ENCODE results near the gene SLC25A30.
"Not testable (repeated sequence)": the region's sequence is repeated elsewhere in the genome, so short reads cannot be mapped to it uniquely, and the experiment has no call there.

Gene SLC25A30

DNA sequence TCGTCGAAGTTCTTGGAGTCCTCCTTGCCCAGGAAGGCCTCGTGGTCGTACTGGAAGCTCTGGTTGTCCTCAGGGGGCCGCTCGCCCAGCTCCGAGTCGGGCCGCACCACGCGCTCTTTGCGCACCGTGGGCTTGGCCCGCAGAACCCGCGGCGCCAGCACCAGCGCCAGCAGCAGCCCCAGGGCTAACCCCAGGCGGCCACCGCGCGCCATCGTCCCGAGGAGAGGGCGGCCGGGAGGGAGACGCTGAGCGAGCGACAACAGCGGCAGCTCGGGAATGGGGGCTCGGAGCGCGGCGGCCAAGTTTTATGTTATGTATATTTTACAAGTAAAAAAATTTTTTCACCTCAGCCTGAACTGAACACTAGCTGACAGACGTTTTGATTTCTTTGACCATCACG is 27.0 kb downstream of the SLC25A30 start:
- FAIRE-seq = not testable (repeated sequence)

DNA sequence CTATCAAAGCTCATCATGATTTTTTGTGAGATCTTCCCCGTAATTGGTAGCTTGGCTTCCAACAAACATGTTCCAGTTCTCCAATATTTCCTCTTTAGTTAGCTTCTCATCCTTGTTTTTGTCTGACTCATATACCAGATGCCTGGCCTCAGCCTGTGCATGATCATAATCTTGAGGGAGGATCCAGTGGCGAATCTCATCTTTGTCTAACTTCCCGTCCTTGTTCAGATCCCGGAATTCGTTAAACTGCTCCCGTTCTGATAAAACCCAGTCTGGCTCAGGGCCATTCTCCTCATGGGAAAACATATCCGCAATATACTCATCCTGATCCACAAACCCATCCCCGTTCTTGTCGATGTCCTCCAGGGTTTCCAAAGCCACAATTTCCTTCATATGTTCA is 27.8 kb downstream of the SLC25A30 start:
- FAIRE-seq = not testable (repeated sequence)

DNA sequence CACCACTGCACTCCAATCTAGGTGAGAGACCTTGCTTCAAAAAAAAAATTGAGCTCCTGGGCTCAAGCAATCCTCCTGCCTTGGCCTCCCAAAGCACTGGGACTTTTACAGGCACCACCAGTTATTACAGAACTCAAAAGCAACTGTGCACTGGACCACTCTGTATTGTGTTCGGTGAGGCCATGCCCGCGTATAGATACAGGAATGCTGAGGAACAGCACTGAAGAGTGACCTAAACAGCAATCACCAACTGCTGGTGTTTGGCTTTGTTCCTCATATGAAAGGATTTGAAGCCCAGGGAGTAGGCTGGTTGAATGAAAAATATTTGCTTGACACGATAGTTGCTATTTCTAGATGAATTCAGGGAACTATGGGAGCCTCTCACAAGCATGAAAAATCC is 29.5 kb downstream of the SLC25A30 start:
- no peak for FAIRE-seq

DNA sequence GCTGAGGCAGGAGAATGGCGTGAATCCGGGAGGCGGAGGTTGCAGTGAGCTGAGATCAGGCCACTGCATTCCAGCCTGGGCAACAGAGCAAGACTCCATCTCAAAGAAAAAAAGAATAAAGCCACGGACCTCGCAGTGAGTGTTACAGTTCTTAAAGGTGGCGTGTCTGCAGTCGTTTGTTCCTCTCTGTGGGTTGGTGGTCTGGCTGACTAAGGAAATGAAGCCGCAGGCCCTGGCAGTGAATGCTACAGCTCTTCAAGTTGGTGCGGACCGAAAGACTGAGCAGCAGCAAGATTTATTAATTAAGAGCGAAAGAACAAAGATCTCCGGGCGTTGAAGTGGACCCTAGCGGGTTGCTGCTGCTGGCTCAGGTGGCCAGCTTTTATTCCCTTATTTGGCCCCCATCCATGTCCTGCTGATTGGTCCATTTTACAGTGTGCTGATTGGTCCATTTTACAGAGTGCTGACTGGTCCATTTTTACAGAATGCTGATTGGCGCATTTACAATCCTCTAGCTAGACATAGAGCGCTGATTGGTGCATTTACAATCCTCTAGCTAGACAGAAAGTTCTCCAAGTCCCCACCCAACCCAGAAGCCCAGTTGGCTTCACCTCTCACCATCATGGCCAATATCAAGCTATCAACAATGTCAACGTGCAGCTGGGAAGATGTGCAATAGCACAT is 31.1 kb downstream of the SLC25A30 start:
- FAIRE-seq = not testable (repeated sequence)

DNA sequence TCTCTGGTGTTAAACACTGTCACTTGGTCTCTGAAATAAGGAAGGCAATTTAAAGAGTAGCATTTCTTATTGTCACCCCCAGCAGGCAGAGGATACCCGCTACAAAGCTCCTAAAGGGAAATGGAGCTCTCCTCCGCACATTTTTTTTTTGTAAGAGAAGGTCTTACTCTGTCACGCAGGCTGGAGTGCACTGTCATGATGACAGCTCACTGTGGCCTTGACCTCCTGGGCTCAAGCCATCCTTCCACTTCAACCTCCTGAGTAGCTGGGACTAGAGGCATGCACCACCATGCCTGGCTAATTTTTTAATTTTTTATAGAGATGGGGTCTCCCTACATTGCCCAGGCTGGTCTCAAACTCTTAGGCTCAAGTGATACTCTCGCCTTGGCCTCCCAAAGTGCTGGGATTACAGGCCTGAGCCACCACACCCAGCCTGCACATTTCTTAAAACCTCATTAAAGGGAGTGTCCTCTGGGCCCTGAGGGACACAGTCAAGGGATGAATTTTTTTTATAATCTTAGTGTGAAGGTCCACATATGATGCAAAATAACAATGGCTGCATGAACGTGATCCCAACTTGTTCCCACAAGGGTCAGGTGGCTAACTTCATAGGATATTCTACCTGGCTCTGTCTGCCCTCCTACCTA is 32.1 kb downstream of the SLC25A30 start:
- no peak for FAIRE-seq

DNA sequence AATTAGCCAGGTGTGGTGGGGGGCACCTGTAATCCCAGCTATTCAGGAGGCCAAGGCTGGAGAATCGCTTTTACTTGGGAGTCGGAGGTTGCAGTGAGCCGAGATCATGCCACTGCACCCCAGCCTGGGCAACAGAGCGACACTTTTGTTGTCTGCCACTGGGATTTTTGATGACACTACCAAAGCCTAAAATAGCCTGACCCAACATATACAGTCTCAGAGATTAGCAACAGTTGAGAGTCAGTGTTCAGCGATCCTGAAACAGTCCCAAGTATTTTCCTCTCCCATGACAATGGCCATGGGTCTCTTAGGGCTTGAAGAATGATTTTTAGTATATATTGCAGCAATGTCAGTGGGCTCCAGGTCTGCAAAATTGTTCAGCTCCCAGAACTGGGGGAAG is 32.9 kb downstream of the SLC25A30 start:
- FAIRE-seq = no peak

DNA sequence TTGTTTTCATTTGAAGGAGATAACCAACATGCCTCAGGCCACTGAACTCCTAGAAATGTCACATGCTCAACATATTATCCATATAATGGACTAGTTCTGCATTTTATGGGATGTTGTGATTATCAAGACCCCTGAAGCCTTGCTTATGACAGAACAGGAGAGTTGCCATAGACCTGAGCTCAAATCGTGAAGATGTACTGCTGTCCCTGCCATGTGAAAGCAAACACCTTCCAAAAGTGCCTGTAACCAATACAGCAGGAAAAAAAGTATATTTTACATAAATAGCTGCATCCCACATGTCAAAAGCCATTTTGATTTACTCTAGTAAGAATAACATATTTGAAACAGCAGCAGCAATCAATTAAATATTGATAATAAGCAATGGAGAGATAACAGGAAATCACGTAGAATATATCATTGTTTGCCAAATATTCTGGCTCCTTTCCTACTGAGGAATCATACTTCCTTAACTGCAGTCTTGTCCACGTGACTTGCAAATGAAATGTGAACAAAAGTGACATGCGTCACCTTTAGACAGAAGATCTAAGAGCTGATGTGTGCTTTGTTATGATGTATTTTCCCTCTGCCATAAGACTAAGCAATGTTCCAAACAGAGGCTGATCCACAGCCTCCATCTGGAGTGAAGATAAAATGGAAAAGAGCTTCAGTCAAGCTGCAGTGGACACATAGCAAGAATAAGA is 33.5 kb downstream of the SLC25A30 start:
- no peak for FAIRE-seq

DNA sequence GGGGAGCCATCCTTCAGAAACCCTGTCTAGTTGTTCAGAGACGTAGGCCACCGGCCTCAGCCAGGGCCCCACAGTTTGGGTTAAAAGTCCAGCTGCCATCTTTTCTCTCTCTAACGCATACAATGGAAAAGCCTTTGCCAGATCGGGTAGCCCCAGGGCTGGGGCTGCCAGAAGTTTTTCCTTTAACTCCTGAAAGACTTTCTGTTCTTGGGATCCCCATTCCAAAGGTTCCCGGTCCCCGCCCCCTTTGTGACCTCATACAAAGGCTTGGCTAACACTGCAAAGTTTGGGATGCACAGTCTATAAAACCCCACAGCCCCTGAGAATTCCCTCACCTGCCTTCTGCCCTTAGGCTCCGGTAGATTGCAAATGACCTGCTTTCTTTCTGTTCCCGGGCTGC is 35.4 kb downstream of the SLC25A30 start:
- FAIRE-seq = not testable (repeated sequence)

DNA sequence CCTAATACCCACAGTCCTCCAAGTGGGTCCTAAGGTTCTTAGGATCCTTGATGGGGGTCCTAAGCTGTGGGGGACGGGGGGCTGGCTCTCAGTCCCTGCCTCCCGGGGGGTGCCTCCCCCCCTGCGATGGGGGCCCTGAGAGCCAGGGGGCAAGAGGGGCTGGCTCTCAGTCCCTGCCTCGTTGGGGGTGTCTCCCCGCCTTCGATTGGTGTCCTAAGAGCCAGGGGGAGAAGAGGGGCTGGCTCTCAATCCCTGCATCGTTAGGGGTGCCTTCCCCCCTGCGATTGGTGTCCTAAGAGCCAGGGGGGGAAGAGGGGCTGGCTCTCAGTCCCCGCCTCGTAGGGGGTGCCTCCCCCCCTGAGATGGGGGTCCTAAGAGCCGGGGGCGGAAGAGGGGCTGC is 37.0 kb downstream of the SLC25A30 start:
- FAIRE-seq = no peak

DNA sequence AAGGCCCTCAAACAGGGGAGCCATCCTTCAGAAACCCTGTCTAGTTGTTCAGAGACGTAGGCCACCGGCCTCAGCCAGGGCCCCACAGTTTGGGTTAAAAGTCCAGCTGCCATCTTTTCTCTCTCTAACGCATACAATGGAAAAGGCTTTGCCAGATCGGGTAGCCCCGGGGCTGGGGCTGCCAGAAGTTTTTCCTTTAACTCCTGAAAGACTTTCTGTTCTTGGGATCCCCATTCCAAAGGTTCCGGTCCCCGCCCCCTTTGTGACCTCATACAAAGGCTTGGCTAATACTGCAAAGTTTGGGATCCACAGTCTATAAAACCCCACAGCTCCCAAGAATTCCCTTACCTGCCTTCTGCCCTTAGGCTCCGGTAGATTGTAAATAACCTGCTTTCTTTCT is 37.5 kb downstream of the SLC25A30 start:
- FAIRE-seq = not testable (repeated sequence)

DNA sequence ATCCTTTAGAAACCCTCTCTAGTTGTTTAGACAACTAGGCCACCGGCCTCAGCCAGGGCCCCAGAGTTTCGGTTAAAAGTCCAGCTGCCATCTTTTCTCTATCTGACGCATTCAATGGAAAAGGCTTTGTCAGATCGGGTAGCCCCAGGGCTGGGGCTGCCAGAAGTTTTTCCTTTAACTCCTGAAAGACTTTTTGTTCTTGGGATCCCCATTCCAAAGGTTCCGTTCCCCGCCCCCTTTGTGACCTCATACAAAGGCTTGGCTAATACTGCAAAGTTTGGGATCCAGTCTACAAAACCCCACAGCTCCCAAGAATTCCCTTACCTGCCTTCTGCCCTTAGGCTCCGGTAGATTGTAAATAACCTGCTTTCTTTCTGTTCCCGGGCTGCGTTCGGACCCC is 38.7 kb downstream of the SLC25A30 start:
- not testable (repeated sequence) for FAIRE-seq

DNA sequence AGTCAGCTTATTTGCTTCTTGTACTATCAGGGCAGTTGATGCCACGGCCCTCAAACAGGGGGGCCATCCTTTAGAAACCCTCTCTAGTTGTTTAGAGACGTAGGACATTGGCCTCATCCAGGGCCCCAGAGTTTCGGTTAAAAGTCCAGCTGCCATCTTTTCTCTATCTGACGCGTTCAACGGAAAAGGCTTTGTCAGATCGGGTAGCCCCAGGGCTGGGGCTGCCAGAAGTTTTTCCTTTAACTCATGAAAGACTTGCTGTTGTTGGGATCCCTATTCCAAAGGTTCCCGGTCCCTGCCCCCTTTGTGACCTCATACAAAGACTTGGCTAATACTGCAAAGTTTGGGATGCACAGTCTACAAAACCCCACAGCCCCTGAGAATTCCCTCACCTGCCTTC is 39.4 kb downstream of the SLC25A30 start:
- FAIRE-seq = not testable (repeated sequence)

DNA sequence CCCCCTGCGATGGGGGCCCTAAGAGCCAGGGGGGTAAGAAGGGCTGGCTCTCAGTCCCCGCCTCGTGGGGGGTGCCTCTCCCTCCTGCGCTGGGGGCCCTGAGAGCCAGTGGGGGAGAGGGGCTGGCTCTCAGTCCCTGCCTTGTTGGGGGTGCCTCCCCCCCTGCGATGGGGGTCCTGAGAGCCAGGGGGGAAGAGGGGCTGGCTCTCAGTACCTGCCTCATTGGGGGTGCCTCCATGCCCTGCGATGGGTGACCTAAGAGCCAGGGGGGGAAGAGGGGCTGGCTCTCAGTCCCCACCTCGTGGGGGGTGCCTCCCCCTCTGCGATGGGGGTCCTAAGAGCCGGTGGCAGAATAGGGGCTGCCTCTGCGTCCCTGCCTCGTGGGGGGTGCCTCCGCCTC is 40.9 kb downstream of the SLC25A30 start:
- FAIRE-seq = not testable (repeated sequence)

DNA sequence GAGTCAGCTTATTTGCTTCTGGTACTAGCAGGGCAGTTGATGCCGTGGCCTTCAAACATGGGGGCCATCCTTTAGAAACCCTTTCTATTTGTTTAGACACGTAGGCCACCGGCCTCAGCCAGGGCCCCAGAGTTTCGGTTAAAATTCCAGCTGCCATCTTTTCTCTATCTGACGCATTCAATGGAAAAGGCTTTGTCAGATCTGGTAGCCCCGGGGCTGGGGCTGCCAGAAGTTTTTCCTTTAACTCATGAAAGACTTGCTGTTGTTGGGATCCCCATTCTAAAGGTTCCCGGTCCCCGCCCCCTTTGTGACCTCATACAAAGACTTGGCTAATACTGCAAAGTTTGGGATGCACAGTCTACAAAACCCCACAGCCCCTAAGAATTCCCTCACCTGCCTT is 41.5 kb downstream of the SLC25A30 start:
- not testable (repeated sequence) for FAIRE-seq

DNA sequence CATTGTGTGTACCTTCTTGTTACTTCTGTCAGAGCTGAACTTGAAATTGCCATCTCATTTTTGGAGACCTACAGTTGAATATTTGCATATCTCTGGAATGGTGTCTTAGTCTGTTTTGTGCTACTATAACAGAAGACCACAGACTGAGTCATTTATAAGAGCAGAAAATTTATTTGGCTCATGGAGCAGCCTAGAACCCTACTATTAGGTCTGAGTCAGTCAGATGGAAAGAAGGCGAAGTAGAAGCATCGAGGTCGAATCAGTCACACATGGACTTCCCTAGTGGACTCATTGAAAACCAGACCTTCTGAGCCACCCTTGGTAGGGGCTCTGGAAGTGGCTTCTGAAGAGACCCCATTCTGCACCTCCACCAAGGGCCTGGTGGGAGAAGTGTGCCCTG is 43.3 kb downstream of the SLC25A30 start:
- FAIRE-seq = no peak

DNA sequence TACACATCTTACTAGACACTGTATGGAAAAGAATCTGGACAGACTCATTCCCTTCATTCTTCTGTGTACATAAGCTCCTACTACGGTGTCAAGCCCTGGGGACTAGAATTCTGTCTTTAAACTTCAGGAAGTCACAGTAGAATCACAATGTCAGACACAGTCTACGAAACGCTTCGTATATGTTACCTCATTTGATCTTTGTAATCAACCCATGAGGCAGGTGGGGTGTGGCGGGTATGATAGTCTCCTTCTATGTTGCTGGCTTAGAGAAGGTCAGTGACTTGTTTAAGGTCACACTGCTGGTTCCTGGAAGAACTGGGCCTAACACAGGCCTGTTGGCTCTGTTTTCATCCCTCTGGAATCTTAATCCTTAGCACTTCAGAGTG is 45.0 kb downstream of the SLC25A30 start:
- no peak for FAIRE-seq

DNA sequence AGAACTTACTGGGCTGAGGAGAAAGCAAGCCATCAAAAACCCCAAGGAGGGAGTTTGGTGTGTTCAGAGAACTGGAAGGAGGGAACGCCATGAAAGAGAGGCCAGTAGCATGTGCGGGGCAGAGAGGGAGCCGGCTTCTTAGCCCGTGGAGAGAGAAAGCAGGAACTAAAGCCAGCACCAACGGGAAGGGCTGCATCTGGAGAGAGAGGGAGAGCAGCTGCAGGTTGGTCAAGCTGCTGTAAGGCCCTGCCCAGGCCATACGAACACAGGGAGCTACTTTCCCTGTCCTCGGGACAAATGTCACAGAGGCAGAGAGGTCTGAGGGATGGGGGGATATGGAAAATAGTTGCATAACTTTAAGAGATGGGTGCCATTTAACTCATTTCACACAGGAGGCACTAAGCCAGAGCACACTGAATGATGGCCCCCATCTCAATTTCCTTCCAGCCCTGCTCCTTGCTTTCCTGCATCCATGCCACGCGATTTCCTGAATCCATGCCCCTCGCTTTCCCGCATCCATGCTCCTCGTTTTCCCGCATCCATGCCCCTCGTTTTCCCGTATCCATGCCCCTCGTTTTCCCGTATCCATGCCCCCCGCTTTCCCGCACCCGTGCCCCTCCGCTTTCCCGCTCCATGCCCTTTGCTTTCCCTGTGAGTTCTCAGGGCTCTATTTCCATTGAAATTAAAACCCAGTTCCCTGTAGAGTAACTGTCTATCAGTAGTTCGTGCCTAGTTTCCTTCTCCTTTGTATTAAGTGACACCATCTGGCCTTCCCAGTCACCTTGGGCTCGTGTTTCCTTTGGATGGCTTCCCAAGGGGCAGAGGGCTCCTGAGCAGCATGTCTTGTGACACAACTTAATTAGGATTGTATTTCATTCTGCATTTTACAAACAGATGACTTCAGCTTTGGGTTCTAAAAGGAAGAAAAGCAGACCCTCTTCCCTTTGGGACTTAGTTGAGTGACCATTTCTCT is 45.7 kb downstream of the SLC25A30 start:
- FAIRE-seq = no peak

DNA sequence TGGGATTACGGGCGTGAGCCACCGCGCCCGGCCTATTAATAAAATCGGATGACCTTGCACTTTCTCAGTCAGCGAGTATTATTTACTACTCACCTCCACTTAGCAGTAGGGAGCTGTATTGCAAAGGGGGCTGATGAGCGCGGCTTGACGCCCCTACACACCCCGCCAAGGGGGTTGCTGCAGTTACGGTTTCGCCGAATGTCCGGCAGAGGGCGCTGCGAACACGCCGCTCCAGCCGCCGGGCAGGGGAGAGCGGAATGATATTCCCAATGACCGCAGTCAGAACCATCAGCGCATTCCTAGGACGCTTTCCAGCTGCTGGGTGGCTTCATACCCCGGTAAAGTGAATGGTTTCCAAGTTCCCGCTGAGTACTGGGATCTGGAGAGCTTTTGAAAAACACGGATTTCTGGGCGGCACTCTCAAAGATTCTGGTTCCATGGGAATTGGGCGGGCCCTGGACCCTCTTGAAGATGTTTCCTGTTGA is 47.2 kb downstream of the SLC25A30 start:
- no peak for FAIRE-seq

DNA sequence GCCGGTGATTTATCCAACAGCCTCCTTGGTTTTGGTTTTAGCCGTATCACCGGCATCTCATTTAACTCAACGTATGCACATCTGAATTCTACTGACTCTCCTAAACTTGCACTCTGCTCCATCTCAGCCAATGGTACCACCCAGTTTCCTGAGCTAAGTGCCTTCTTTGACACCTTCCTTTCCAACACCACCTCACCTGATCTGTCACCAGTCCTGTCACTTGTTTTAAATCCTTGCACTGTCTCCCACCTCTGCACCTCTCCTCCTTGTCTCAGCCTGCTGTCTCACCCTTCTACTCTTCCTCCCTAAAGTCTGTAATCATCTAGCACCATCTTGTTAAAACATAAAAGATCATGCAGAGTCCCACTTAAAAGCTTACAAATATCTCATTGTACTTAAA is 49.1 kb downstream of the SLC25A30 start:
- no peak for FAIRE-seq

DNA sequence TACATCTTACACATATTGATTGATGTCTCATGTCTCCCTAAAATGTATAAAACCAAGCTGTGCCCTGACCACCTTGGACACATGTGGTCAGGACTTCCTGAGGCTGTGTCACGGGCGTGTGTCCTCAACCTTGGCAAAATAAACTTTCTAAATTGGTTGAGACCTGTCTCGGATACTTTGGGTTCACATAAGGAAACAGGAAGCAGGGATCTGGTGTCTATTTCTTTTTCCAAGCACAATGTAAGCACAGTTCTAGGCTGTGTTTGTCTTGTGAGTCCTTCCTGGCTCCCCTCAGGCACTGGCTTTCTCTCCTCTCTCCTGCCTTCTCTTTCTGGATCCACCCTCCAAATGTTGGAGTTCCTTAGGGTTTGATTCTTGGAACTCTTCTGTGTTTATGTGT is 49.6 kb downstream of the SLC25A30 start:
- no peak for FAIRE-seq

DNA sequence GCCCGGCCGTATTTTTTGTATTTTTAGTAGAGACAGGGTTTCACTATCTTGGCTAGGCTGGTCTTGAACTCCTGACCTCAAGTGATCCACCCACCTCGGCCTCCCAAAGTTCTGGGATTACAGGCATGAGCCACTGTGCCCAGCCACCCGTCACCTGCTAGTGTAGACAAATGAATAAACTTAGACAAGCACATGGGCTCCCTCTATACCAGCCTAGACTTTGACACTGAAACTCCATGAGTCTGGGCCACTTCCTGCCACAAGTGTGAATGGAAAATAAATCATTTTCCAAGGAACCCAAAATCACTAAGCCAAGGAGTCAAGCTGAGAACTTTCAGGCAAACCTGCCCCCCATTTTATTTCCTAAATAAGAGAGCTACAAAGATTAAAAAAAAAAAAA is 50.2 kb downstream of the SLC25A30 start:
- no peak for FAIRE-seq

DNA sequence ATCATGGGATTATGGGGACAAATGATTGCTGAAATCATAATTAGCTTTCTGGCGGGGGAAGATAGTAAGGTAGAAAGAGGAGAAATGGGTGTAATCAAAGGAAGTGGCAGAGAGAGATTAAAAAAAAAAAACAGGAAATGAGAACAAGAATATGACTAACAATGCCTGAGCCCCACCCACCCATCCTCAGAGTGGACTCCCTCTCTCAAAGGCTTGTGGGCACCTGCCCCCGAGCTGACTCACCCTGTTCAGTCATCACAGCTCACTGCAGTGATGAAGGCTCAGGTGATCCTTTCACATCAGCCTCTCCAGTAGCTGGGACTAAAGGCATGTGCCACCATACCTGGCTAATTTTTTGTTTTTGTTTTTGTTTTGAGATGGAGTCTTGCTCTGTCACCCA is 50.8 kb downstream of the SLC25A30 start:
- no peak for FAIRE-seq

DNA sequence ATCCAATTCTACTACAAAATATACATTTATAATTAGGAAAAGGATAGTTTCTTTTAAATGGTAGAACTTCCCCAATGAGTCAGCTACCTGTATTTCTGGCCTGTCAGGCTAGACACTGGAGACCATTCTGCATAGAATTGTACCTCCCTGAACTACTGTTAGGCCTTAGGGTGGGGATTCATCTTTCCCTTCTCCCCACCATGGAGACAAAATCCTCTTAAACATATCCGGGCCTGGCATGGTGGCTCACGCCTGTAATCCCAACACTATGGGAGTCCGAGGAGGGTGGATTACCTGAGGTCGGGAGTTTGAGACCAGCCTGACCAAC is 52.7 kb downstream of the SLC25A30 start:
- FAIRE-seq = no peak

All from colon (tissue), 2 donors.